H1 (cell line): Measurements from ENCODE around the gene CNTD1.

Experiments
- EP300 ChIP-seq, 2 experiments: IDR thresholded peaks; 1 replicate in 1 of 2; 2 replicates in 1 of 2; pipeline ENCODE4 v1.6.1; 2011 to 2012; ENCODE audit warnings: low read depth in 2 of 2, low read length in 2 of 2, mild to moderate bottlenecking in 2 of 2, borderline replicate concordance in 1 of 2, inconsistent platforms in 1 of 2, moderate library complexity in 1 of 2
- EZH2 ChIP-seq: fragments of 200-600 bp; sonication (generic); IDR thresholded peaks from 2 replicates; pipeline ENCODE4 v1.7.1; 2012; ENCODE audit warnings: low read depth, mild to moderate bottlenecking, moderate library complexity, low read length, inconsistent platforms; ENCODE audit not compliant: severe bottlenecking
- POLR2A ChIP-seq, 2 experiments: IDR thresholded peaks; 1 replicate in 1 of 2; 2 replicates in 1 of 2; pipeline ENCODE4 v1.6.1; 2011; ENCODE audit warnings: low read depth in 2 of 2, low read length in 2 of 2, mild to moderate bottlenecking in 2 of 2; ENCODE audit errors: control extremely low read depth in 1 of 2
- SRF ChIP-seq: IDR thresholded peaks from 2 replicates; pipeline ENCODE4 v1.6.1; 2011; ENCODE audit warnings: mild to moderate bottlenecking, low read depth, low read length, moderate library complexity
- TCF12 ChIP-seq: IDR thresholded peaks from 2 replicates; pipeline ENCODE4 v1.6.1; 2011; ENCODE audit warnings: low read depth, mild to moderate bottlenecking, low read length
- TF ChIP-seq, protein P1 (sequence below): IDR thresholded peaks from 2 replicates; pipeline ENCODE4 v1.6.1; 2011; ENCODE audit warnings: low read length, improper control_type of control experiment

DNA sequence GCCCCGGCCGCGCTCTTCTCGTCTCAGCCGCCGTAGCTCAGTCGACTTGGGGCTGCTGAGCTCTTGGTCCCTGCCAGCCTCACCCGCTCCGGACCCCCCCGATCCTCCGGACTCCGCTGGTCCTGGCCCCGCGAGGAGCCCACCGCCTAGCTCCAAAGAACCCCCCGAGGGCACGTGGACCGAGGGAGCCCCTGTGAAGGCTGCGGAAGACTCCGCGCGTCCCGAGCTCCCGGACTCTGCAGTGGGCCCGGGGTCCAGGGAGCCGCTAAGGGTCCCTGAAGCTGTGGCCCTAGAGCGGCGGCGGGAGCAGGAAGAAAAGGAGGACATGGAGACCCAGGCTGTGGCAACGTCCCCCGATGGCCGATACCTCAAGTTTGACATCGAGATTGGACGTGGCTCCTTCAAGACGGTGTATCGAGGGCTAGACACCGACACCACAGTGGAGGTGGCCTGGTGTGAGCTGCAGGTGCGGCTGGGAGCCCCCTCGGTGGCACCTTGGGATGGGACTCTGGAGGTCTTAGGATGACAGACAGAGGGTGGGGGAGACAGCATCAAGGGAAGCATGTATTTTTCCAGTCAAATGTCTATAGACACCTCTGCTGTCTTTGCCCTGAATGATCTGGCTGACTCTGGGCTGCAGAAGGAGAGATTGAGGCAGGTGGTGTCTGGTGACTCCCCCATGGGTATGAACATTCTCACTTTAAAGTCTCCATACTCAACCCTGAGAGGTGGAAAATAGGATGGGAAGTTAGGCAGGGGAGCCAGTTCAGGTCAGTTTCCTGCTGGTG lies 17.6 kb upstream of the CNTD1 start:
- TF ChIP-seq EP300 (IDR thresholded peaks at IDR 0.05; ENCODE audit: borderline replicate concordance in 1 of 2, low read depth in 2 of 2, low read length in 2 of 2) (no peak), SRF (no peak), POLR2A (IDR thresholded peaks at IDR 0.05; ENCODE audit: control extremely low read depth in 1 of 2, low read depth in 2 of 2, low read length in 2 of 2) (no peak), TCF12 (no peak), EZH2 (peak; percentile 54)
- TF ChIP-seq, protein P1, sequence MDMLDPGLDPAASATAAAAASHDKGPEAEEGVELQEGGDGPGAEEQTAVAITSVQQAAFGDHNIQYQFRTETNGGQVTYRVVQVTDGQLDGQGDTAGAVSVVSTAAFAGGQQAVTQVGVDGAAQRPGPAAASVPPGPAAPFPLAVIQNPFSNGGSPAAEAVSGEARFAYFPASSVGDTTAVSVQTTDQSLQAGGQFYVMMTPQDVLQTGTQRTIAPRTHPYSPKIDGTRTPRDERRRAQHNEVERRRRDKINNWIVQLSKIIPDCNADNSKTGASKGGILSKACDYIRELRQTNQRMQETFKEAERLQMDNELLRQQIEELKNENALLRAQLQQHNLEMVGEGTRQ, result no peak
